LHCN-M2 (cell line): ENCODE results near the gene BCS1L. TPM values are rescaled to one million over a fixed set of nuclear protein-coding genes. Genes with fewer than 3 reads are reported as not detected.

ENCODE experiments used
- total RNA-seq: library from RNA; depleted of rRNA; stranded (reverse); fragments of >200 nt; gene quantifications from 2 replicates; pipeline ENCODE4 v1.2.3, GENCODE V29; 2014; rRNA removed

BCS1L gene
- total RNA-seq, 1 experiment from 2014 or later, result 50.6 TPM

Other genes starting within 250 kb of the BCS1L start
- not detected in 2 replicates for gene VIL1, start 240.6 kb upstream of the BCS1L start, total RNA-seq
- gene USP37, start 91.3 kb upstream of the BCS1L start, total RNA-seq, result 11.1 and 11.9 TPM in 2 replicates
- gene CNOT9, start 90.8 kb upstream of the BCS1L start, total RNA-seq, result 64.6 and 82.1 TPM in 2 replicates
- gene PLCD4, start 51.8 kb upstream of the BCS1L start, total RNA-seq, result 6.6 and 9.5 TPM in 2 replicates
- 15.0 and 15.8 TPM in 2 replicates for gene ZNF142, start 60 bp upstream of the BCS1L start, total RNA-seq
- 38.1 and 40.5 TPM in 2 replicates for gene RNF25, start 12.3 kb downstream of the BCS1L start, total RNA-seq
- gene STK36, start 12.4 kb downstream of the BCS1L start, total RNA-seq, result 20.3 and 25.8 TPM in 2 replicates
- gene TTLL4, start 51.2 kb downstream of the BCS1L start, total RNA-seq, result 10.1 and 12.1 TPM in 2 replicates
- gene CYP27A1, start 122.5 kb downstream of the BCS1L start, total RNA-seq, result 6.1 TPM in 2 replicates
- gene PRKAG3, start 172.1 kb downstream of the BCS1L start, total RNA-seq, result 0.46 TPM in 1 of 2 replicates, not detected in the other
- 0.23 TPM in 1 of 2 replicates, not detected in the other for gene WNT6, start 200.1 kb downstream of the BCS1L start, total RNA-seq
- 0.06 TPM in 1 of 2 replicates, not detected in the other for gene WNT10A, start 221.2 kb downstream of the BCS1L start, total RNA-seq